ENCODE results near the gene HS3ST5. TPM values are rescaled to one million over a fixed set of nuclear protein-coding genes. Genes with fewer than 3 reads are reported as not detected.
"Not testable (repeated sequence)": the region's sequence is repeated elsewhere in the genome, so short reads cannot be mapped to it uniquely, and the experiment has no call there.

The HS3ST5 gene
- total RNA-seq, 1 donor from 2014 or later, result 1.9 TPM

DNA sequence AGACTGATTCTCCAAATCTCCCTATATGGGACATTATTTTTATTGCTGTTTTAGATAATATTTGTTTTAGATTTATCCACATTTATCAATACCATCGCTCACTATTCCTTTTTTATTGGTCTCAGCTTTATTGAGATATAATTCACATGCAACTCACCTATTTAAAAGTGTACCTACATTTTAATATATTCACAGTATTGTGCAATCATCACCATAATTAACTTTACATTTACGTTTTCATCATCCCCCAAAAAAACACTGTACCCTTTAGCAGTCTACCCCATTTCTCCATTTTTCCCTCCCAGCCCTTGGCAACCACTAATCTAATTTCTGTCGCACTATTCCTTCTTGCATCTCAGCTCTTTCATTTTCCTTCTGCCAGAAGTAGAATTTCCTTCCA, 261.1 kb downstream of the HS3ST5 start:
- ATAC-seq (no peak), DNase-seq (ENCODE audit: low spot score) (no peak)
- intact Hi-C loops (cut with DNase I), result no loop called here

DNA sequence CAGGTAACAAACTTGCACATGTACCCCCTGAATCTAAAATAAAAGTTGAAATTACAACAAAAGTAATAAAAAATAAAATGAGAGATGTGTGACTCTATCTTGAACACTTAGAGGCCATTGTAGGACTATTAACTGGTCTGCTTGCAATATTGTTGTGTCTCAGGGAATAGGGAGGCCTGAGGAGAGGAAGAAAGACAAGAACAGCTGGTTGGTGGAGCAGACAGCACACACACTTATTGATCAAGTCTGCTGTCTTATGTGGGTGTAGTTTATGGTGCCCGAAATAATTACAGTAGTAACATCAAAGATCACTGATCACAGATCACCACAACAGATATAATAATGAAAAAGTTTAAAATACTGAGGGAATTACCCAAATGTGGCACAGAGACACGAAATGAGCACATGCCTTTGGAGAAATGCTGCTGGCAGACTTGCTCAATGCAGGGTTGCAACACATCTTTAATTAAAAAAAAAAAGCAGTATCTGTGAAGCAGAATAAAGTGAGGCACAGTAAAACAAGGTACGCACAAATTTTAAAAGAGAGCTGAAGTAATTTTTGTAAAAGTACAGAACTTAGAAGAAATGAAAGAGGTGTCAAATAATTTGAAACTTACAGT, 261.8 kb downstream of the HS3ST5 start:
- intact Hi-C loops (cut with DNase I), result no loop called here
- ATAC-seq (no peak), DNase-seq (ENCODE audit: low spot score) (no peak)

- DNase-seq (ENCODE audit: low spot score); ATAC-seq; intact Hi-C loops (cut with DNase I): not testable (repeated sequence)
These were observed 262.4 kb downstream of the HS3ST5 start for GRCh38 chr6:114080410-114080809.

GRCh38 chr6:114075777-114076176, 267.0 kb downstream of the HS3ST5 start:
- intact Hi-C loops (cut with DNase I), result no loop called here
- DNase-seq (ENCODE audit: low spot score) (no peak), ATAC-seq (no peak)

DNA sequence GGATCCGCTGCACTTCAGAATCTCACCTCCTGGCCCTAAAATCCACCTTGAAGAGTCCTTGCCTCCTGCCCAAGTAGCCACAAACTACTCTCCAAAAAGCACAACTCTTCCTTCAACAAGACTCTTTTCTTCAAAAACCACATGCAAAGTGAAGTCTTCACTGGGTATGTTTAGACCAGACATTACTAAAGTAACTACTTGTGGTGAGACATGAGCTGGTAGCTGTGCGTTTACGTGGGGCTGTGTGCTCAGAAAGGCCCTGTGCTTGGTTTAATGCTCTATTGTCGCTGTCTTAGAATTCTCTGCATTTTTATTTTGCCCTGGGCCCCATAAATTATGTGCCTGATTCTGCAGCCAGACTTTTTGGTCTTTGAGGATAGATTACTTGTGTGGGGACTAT, 267.5 kb downstream of the HS3ST5 start:
- ATAC-seq (no peak), DNase-seq (ENCODE audit: low spot score) (no peak)
- intact Hi-C loops (cut with DNase I), result no loop called here

DNA sequence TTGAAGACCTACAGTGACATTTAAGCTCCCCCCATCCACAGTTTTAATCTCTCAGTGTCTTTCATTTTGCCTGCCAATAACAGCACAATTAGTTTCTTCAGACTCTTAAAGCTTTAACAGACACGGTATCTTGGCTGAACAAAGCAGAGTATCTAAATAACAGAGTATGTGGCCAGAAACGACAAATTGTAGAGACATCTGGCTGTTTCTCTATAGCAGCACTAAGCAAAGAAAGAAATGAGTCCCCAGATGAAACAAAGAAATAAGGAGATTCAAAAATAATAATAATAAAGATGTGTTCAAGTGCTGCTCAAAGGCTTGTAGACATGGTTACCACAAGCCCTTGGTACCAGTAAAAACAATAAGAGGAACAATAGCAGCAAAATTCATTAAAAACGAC, 274.1 kb downstream of the HS3ST5 start:
- ATAC-seq (peak; percentile 28), DNase-seq (ENCODE audit: low spot score) (no peak)
- intact Hi-C loops (cut with DNase I), result no loop called here

DNA sequence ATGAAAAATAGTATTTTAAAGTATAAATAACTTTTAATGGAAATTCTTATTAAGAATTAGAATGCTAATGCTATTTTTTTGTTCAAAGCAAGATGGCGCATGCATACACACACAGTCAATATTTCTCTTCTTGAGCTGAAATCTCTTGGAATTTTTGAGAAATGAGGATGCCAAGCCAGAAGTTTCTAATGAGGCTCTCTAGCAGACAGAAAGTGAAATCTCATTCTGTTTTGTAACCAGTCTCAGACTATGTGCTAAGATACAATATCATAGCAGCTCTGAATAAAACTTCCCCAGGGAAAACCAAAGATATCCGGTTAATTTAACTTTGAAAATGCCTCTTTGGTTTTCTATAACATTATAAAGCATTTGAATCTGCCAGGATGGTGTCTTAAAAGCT, 274.7 kb downstream of the HS3ST5 start:
- no peak for DNase-seq (ENCODE audit: low spot score)
- intact Hi-C loops (cut with DNase I), result no loop called here
- peak; percentile 85 for ATAC-seq

DNA sequence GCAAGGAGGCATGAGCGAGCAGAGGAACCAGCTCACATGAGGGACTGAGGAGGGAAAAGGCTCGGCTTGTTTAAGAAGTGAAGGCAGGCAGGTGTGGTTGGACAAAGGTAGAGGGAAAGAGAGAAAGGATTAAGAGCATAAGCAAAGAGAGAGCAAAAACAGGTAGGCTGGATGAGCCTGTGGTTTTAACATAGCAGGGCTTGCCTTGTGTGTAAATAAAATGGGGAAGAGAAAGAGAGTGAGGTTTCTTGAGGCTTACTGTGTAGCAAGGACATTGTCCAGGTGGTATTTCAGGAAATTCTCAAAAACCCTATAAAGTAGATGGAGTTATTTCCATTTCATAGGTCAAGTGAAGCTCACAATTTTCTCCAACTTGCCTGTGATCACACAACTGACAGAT, 278.0 kb downstream of the HS3ST5 start:
- intact Hi-C loops (cut with DNase I), result no loop called here
- no peak for ATAC-seq
- no peak for DNase-seq (ENCODE audit: low spot score)

GRCh38 chr6:114063956-114064355, 278.9 kb downstream of the HS3ST5 start:
- intact Hi-C loops (cut with DNase I), result no loop called here
- no peak for DNase-seq (ENCODE audit: low spot score)
- no peak for ATAC-seq

GRCh38 chr6:114062199-114062598, 280.6 kb downstream of the HS3ST5 start:
- DNase-seq (ENCODE audit: low spot score) (no peak), ATAC-seq (no peak)
- intact Hi-C loops (cut with DNase I), result no loop called here

DNA sequence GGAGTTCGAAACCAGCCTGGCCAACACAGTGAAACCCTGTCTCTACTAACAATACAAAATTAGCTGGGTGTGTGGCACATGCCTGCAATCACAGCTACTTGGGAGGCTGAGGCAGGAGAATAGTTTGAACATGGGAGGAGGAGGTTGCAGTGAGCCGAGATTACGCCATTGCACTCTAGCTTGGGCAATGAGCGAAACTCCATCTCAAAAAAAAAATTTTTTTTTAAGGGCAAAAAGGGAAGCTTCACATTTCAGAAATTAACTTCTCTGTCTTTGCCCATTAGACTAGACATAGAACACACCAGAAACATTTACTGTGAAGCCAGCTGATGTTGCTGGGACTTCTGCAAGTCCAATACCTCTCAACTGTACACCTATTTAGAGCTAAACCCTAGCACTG, 281.1 kb downstream of the HS3ST5 start:
- no peak for DNase-seq (ENCODE audit: low spot score)
- intact Hi-C loops (cut with DNase I), result no loop called here
- ATAC-seq, result no peak

- DNase-seq (ENCODE audit: low spot score) (no peak), ATAC-seq (no peak)
- intact Hi-C loops (cut with DNase I), result no loop called here
These were observed 281.7 kb downstream of the HS3ST5 start for GRCh38 chr6:114061116-114061515.

GRCh38 chr6:114058435-114058834, 284.4 kb downstream of the HS3ST5 start:
- DNase-seq (ENCODE audit: low spot score) (no peak), ATAC-seq (no peak)
- intact Hi-C loops (cut with DNase I), result no loop called here

DNA sequence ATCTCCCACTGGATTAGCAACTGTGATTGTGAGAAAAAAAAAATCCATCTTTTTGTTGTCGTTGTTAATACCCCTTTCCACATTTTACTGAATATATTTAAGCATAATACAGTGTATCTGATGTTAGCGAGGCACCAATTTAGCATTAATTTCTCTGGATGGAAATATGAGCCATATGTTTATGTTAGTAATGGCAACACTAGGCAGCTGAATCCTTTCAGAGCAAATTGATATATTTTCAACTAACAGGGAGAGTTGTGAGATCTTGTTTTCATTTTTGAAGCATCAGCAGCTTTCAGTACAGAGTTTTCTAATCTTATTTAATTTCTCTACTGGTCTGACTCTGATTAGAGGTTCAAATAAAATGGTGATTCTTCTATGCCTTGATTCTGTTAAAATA, 287.1 kb downstream of the HS3ST5 start:
- ATAC-seq (no peak), DNase-seq (ENCODE audit: low spot score) (no peak)
- intact Hi-C loops (cut with DNase I), result loop anchor here (1.0 kb wide), 1 partner anchor 25 kb away; no protein-coding TSS in a partner anchor

DNA sequence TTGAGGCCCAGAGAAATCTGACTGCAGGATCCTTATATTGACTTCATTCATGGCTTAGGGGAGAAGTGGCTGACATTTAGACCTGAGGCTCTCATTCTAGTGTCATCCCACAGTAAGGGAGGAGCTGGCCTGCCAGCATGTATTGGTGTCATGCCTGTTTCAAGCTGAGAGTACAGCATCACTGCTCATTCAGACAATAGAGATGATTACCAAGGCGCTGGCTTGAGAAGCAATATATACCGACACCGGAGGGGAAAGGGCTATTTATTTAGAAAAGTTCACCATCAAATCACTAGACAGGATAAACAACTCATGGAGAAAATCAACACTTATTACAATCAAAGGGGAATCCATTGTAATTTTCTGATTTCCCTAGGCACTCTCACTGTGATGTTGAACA, 287.5 kb downstream of the HS3ST5 start:
- intact Hi-C loops (cut with DNase I), result no loop called here
- DNase-seq (ENCODE audit: low spot score), result no peak
- no peak for ATAC-seq

- ATAC-seq, result no peak
- no peak for DNase-seq (ENCODE audit: low spot score)
- intact Hi-C loops (cut with DNase I), result no loop called here
These were observed 289.0 kb downstream of the HS3ST5 start for GRCh38 chr6:114053791-114054190.

DNA sequence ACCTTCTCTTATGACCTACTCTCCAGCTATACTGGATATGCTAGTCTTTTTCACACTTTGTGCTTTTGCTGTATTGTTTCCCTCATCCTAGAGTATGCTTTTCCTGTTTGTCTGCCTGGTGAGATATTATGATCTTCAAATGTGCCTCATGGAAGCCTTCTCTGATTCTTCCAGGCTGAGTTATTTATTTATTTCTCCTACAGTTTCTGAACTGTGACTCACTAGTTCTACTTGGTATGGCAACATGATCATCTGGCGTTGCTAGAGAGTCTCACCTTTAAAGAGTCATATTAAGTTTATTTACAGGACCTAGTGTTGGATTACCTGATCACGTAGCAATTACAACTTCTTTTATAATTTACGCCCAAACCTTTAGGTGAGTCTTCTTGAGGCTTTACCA, 290.7 kb downstream of the HS3ST5 start:
- ATAC-seq, result no peak
- DNase-seq (ENCODE audit: low spot score), result no peak
- intact Hi-C loops (cut with DNase I), result no loop called here

- no peak for DNase-seq (ENCODE audit: low spot score)
- intact Hi-C loops (cut with DNase I), result no loop called here
- ATAC-seq, result no peak
These were observed 291.8 kb downstream of the HS3ST5 start for GRCh38 chr6:114051031-114051430.

DNA sequence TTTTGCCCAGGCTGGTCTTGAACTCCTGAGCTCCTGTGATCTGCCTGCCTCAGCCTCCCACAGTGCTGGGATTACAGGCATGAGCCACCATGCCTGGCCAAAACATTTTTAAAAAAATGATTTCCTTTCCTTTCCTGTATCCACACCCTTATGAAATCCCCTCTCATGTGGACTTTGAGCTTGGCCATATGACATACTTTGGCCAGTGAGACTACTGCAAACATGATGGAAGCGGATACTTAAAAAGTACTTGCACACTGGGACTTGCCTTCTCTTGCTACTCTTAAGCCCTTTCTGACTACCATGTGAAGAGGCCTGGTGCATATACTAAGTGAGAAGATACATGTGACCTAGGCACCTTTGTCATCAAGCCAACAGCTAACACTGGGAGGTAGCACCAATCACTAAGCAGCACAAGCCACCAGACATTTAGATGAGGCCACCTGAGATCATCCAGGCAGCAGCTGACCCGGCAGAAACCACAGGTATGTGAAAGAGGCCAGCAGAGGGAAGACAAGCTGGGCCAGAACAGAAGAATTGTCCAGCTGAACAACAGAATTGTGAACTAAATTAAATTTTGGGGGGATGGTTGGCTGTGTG, 293.4 kb downstream of the HS3ST5 start:
- intact Hi-C loops (cut with DNase I), result no loop called here
- DNase-seq (ENCODE audit: low spot score) (no peak), ATAC-seq (no peak)

- DNase-seq (ENCODE audit: low spot score); intact Hi-C loops (cut with DNase I); ATAC-seq: not testable (repeated sequence)
These were observed 298.3 kb downstream of the HS3ST5 start for GRCh38 chr6:114044566-114044965.

All from sciatic nerve (tissue), 2 donors.